ENCODE results near the gene MRPL38. TPM values are rescaled to one million over a fixed set of nuclear protein-coding genes. Genes with fewer than 3 reads are reported as not detected.

The MRPL38 gene
- total RNA-seq, 1 donor from 2014 or later = 115 TPM

Other genes with a start within 250 kb of the MRPL38 start
- gene RECQL5, start 237.7 kb downstream of the MRPL38 start, total RNA-seq = 15.9 TPM
- 47.4 TPM for gene SAP30BP, start 237.5 kb downstream of the MRPL38 start, total RNA-seq
- gene ITGB4, start 183.4 kb downstream of the MRPL38 start, total RNA-seq = 7.5 TPM
- 23.8 TPM for gene GALK1, start 139.7 kb downstream of the MRPL38 start, total RNA-seq
- gene UNK, start 120.1 kb downstream of the MRPL38 start, total RNA-seq = 16.0 TPM
- 10.7 TPM for gene UNC13D, start 60.5 kb downstream of the MRPL38 start, total RNA-seq
- gene WBP2, start 49.5 kb downstream of the MRPL38 start, total RNA-seq = 151 TPM
- 39.4 TPM for gene TRIM47, start 26.3 kb downstream of the MRPL38 start, total RNA-seq
- 11.3 TPM for gene TRIM65, start 7.9 kb downstream of the MRPL38 start, total RNA-seq
- gene FBF1, start 36.2 kb upstream of the MRPL38 start, total RNA-seq = 3.5 TPM
- 80.9 TPM for gene ACOX1, start 74.3 kb upstream of the MRPL38 start, total RNA-seq
- 9.4 TPM for gene TEN1, start 74.4 kb upstream of the MRPL38 start, total RNA-seq
- 2.2 TPM for gene CDK3, start 96.0 kb upstream of the MRPL38 start, total RNA-seq
- gene EVPL, start 122.4 kb upstream of the MRPL38 start, total RNA-seq = 0.11 TPM
- gene SRP68, start 167.6 kb upstream of the MRPL38 start, total RNA-seq = 60.1 TPM
- gene GALR2, start 169.9 kb upstream of the MRPL38 start, total RNA-seq = not detected
- not detected for gene ZACN, start 174.3 kb upstream of the MRPL38 start, total RNA-seq
- gene EXOC7, start 198.9 kb upstream of the MRPL38 start, total RNA-seq = 70.9 TPM
- gene FOXJ1, start 236.4 kb upstream of the MRPL38 start, total RNA-seq = not detected

Data from Right ventricle myocardium inferior (tissue), 1 donor.